HG03097 (cell line): ENCODE measurements around the gene FGD1.

Source experiments
- ATAC-seq: cut with Tn5 transposase; IDR thresholded peaks from one replicate; pipeline ENCODE4 v1.9.1; 2021; ENCODE audit not compliant: unreplicated experiment, low FRiP score

The FGD1 gene

DNA sequence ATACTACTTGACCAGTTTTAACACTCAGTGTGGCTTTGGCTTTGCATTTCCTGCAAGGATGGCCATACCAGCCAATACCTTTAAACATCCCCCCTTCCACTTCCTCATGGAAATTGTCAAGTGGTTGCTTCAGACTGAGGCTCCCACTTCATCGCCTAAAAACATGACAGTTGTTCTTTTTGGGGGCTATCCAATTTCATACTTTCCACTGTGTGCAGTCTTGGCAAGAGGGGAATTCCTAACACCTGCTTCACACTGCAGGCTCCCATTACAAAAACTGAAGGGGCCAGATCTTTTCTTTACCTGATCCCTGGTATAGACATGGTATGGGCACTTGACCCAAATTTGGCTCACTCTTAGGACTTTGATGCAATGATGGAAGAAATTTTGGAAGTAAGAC is 84.3 kb downstream of the FGD1 start:
- ATAC-seq = no peak

- no peak for ATAC-seq
These were observed 88.8 kb downstream of the FGD1 start for GRCh38 chrX:54407266-54407665.

DNA sequence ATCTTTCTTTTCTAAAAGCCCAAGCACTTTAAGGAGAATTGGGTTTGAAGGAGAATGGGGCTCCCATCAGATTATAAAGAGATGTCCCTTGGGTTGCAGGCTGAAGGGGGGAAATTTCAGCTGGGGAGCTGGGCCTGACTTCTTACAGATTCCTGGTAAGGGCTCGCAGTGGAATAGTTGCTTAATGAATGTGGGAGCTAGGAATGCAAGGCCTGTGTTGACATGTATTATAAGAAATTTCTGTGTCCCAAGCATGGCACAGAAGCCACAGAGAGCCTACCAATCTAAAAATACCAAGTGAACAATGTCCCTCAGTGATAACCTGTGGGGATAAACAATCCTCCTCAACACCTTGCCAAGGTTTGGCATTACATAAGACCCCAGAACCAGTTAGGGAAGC is 98.9 kb downstream of the FGD1 start:
- no peak for ATAC-seq
